Activated B cell treated with CpG ODN at 0.5 μM for 24 hours (primary cell): ENCODE data around the gene MRPS27. TPM values are rescaled to one million over a fixed set of nuclear protein-coding genes. Genes with fewer than 3 reads are reported as not detected.

Source experiments
- ATAC-seq: fragments of 200-7000 bp; cut with Tn5 transposase; one replicate; pipeline ENCODE4 v1.10.0; 2021; ENCODE audit warnings: low read depth, mild to moderate bottlenecking, moderate library complexity
- CTCF ChIA-PET: fragments of 350-600 bp; sonication (Branson Sonifier 250); formaldehyde crosslinking; loops from one replicate; lab custom pipeline; 2021; ENCODE audit warnings: antibody characterized with exemption; lab: Charles Lee
- POLR2A ChIA-PET: fragments of 350-600 bp; sonication (Branson Sonifier 250); formaldehyde crosslinking; loops from one replicate; lab custom pipeline; 2021; ENCODE audit warnings: antibody characterized with exemption; lab: Charles Lee
- DNase-seq: peaks from one replicate; pipeline ENCODE4 v3.0.0; 2022
- H3K27ac Mint-ChIP-seq: one replicate; pipeline ENCODE4 v1.8.0; 2020; ENCODE audit warnings: mixed read lengths
- H3K27me3 Mint-ChIP-seq: one replicate; pipeline ENCODE4 v1.8.0; 2021; ENCODE audit warnings: mixed read lengths
- H3K36me3 Mint-ChIP-seq: one replicate; pipeline ENCODE4 v1.8.0; 2021; ENCODE audit warnings: low read depth, mixed read lengths
- H3K4me1 Mint-ChIP-seq: one replicate; pipeline ENCODE4 v1.8.0; 2021; ENCODE audit warnings: mixed read lengths
- H3K4me3 Mint-ChIP-seq: one replicate; pipeline ENCODE4 v1.8.0; 2020; ENCODE audit warnings: mild to moderate bottlenecking, mixed read lengths
- H3K9me3 Mint-ChIP-seq: one replicate; pipeline ENCODE4 v1.8.0; 2020; ENCODE audit warnings: mixed read lengths
- intact Hi-C: fragments of 100-400 bp; cut with micrococcal nuclease; formaldehyde crosslinking; loops from one replicate; pipeline ENCODE4 v1.15.1; 2024
- total RNA-seq: library from RNA; stranded (reverse); gene quantifications from 2 replicates; pipeline ENCODE4 v1.2.3, GENCODE V29; 2022
- TF ChIP-seq, protein P1 (sequence below): fragments of 200-600 bp; IDR thresholded peaks from one replicate; pipeline ENCODE4 v1.8.0; 2022; ENCODE audit warnings: antibody characterized with exemption, mild to moderate bottlenecking

Gene MRPS27
- total RNA-seq, 1 donor from 2014 or later, result 69.2 TPM

DNA sequence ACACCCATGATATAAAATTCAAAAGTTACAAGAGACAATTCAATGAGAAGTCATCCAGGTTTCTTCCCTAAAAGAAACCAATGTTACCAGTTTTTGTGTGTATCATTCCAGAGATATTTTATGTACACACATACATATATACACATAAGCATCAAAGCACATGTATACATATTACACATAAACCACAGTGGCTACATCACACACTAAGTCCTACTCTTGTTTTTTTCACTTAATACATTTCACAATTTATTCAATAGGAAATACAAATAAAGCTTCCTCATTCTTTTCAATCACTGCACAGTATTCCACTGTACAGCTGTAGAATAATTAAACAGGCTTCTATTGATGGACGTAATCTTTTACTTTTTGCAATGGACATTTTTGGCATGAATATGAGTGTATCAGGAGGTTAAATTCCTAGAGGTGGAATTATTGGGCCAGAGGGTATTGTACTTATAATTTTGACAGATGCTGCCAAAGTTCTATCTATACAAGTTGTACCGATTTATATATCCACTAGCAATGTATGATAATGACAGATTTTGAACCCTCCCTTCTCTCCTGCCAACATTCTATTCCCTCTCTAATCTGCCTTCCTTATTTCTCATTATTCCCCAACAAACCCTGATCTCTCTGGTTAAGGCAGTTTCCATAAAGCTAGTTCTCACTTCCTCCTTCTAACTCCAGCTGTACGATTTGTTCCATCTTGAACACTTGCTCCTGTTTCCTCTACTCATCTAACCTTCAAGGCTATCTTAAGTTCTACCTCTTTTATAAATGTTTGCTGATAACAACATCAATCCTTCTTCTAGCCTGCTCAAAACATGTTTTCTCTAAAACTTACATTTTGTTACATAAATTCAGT lies 35.2 kb downstream of the MRPS27 start:
- POLR2A ChIA-PET, result interaction anchor here (1.2 kb wide), 1 partner anchor 20 kb away, joined by 5 read pairs; no protein-coding TSS in a partner anchor
- TF ChIP-seq, protein P1, sequence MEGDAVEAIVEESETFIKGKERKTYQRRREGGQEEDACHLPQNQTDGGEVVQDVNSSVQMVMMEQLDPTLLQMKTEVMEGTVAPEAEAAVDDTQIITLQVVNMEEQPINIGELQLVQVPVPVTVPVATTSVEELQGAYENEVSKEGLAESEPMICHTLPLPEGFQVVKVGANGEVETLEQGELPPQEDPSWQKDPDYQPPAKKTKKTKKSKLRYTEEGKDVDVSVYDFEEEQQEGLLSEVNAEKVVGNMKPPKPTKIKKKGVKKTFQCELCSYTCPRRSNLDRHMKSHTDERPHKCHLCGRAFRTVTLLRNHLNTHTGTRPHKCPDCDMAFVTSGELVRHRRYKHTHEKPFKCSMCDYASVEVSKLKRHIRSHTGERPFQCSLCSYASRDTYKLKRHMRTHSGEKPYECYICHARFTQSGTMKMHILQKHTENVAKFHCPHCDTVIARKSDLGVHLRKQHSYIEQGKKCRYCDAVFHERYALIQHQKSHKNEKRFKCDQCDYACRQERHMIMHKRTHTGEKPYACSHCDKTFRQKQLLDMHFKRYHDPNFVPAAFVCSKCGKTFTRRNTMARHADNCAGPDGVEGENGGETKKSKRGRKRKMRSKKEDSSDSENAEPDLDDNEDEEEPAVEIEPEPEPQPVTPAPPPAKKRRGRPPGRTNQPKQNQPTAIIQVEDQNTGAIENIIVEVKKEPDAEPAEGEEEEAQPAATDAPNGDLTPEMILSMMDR, result no peak
- Mint-ChIP-seq H3K27ac (peak overlapping the region; percentile 8), H3K36me3 (peaks cover 52% of the 10 kb centered on the region), H3K4me1 (peaks cover 25% of the 10 kb centered on the region), H3K9me3 (no peaks in the 10 kb centered on the region), H3K27me3 (no peaks in the 10 kb centered on the region), H3K4me3 (no peak overlapping the region)
- intact Hi-C loops, result no loop called here
- no peak for DNase-seq
- CTCF ChIA-PET, result interaction anchor here (0.8 kb wide), 1 partner anchor 24 kb away, joined by 5 read pairs; no protein-coding TSS in a partner anchor
- ATAC-seq, result no peak

DNA sequence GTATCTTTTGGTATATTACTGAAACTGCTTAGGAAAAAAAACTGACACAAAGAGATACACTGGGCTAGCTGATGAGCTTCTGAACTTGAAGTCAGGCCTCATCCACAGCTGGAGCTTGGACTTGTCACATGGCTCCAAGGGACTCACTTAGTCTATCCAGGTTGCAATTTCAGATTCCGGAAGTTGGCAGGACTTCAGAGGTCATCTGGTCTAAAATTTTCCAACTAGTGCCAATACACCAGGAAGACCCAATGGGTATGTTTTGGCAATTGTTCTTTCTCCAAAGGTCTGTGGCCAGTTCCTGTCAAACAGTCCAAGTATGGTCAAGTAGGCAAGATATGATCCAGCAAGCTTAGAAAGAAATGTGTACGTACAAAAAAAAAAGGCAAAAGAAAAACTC lies 36.7 kb downstream of the MRPS27 start:
- ChIA-PET POLR2A (interaction anchor here (1.9 kb wide), 1 partner anchor 25 kb away, joined by 6 read pairs; no protein-coding TSS in a partner anchor), CTCF (interaction anchor here (0.7 kb wide), 1 partner anchor 25 kb away, joined by 4 read pairs; no protein-coding TSS in a partner anchor)
- Mint-ChIP-seq H3K27me3 (no peaks in the 10 kb centered on the region), H3K36me3 (peaks cover 53% of the 10 kb centered on the region), H3K9me3 (no peaks in the 10 kb centered on the region), H3K4me1 (peaks cover 16% of the 10 kb centered on the region), H3K27ac (no peak overlapping the region), H3K4me3 (no peak overlapping the region)
- no peak for DNase-seq
- ATAC-seq, result no peak
- TF ChIP-seq, protein P1, result no peak
- intact Hi-C loops, result no loop called here

DNA sequence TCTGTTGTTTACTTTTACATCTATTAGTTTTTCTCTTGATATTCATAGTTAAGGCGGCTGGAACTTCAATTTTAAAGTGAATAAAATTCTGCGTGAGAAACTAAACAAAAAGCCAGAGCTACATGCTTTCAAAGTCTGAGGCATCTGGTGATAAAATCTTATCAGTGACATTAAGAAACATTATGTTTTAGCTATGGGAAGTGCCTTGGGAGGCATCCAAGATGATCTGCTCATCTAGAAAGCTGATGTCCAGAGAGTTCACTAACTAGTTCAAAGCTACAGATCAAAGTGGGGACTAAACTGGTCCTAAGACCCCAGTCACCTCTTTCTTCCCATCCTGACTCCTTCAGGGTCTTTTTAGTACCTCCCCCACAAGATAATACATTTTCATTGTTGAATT lies 37.2 kb downstream of the MRPS27 start:
- TF ChIP-seq, protein P1, result no peak
- Mint-ChIP-seq H3K27ac (no peak overlapping the region), H3K4me1 (peaks cover 16% of the 10 kb centered on the region), H3K4me3 (no peak overlapping the region), H3K27me3 (no peaks in the 10 kb centered on the region), H3K9me3 (no peaks in the 10 kb centered on the region), H3K36me3 (peaks cover 52% of the 10 kb centered on the region)
- DNase-seq, result no peak
- POLR2A ChIA-PET, result interaction anchor here (1.9 kb wide), 1 partner anchor 25 kb away, joined by 6 read pairs; no protein-coding TSS in a partner anchor
- no peak for ATAC-seq
- CTCF ChIA-PET, result no interaction called here
- intact Hi-C loops, result no loop called here

DNA sequence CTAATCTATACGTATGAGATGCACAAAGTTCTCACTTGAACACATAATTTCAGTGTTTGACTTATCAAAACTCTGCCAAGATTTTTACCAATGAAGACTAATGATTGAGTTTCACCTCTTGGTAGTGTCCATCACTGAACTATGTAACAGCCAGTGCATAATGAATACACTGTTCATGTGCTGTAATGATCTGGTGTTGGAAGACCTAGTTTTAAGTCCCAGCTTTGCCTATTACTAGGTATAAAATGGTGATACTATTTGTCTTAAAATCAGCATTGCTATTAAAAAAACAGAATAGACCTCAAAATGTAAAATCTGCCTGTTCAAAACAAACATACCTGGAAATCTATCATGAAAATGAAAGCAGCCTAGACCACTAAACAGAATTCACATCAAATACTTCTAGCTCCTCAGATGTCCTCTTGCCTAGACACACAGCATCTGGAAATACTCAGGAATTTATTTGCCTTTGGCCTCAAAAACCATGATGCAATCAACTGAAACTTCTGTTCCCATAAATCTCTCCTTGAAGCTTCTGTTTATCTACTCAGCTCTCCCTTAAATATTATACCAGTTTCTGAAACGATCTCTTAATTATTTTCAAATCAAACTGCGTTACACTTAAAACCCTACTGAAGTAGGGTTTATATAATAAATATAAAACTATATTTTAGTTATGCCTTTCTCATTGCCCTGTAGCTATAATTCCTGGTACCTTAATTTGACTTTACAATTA lies 38.1 kb downstream of the MRPS27 start:
- DNase-seq (no peak), ATAC-seq (no peak)
- no peaks in the 10 kb centered on the region for H3K27me3 Mint-ChIP-seq
- H3K4me3 Mint-ChIP-seq, result no peak overlapping the region
- TF ChIP-seq, protein P1, result no peak
- no peaks in the 10 kb centered on the region for H3K9me3 Mint-ChIP-seq
- CTCF ChIA-PET, result no interaction called here
- POLR2A ChIA-PET, result interaction anchor here (1.9 kb wide), 1 partner anchor 26 kb away, joined by 6 read pairs; no protein-coding TSS in a partner anchor
- H3K4me1 Mint-ChIP-seq, result peaks cover 18% of the 10 kb centered on the region
- intact Hi-C loops, result loop anchor here (2.0 kb wide), 1 partner anchor 17 kb away; no protein-coding TSS in a partner anchor
- H3K36me3 Mint-ChIP-seq, result peaks cover 52% of the 10 kb centered on the region
- no peak overlapping the region for H3K27ac Mint-ChIP-seq
